Measurements from ENCODE around the gene PYY.

GRCh38 chr17:43962479-43962878, 8.7 kb upstream of the PYY start:
- TF ChIP-seq CTCF (IDR thresholded peaks at IDR 0.05) = no peak
- no peak for TF ChIP-seq EZH2 (IDR thresholded peaks at IDR 0.05)
- no peak for TF ChIP-seq EZH2phosphoT487 (IDR thresholded peaks at IDR 0.05)

Data from neural progenitor cell (in vitro differentiated cells).